ENCODE results near the gene FADS2. TPM values are rescaled to one million over a fixed set of nuclear protein-coding genes. Genes with fewer than 3 reads are reported as not detected.

Gene FADS2
- 23.1 and 32.7 TPM in 2 replicates for total RNA-seq

GRCh38 chr11:61827571-61828378 is at the start of gene FADS2:
Gene FADS2, plus strand, starts transcription at chr11:61828300. Its CDS starts 91 bp downstream, at chr11:61828391.

GRCh38 chr11:61792310-61793082 is 35.6 kb upstream of the FADS2 start, which contains the start of the genes FEN1 and TMEM258:
Gene FEN1, plus strand, starts transcription at chr11:61792911. Its CDS starts 2,451 bp downstream, at chr11:61795362.
Gene TMEM258, minus strand, starts transcription at chr11:61792599. Its CDS starts 41 bp downstream, at chr11:61792558.

GRCh38 chr11:61816736-61817455 is 11.2 kb upstream of the FADS2 start, which contains the start of gene FADS1:
Gene FADS1, minus strand, starts transcription at chr11:61817003. Its CDS starts 74 bp downstream, at chr11:61816929.

DNA sequence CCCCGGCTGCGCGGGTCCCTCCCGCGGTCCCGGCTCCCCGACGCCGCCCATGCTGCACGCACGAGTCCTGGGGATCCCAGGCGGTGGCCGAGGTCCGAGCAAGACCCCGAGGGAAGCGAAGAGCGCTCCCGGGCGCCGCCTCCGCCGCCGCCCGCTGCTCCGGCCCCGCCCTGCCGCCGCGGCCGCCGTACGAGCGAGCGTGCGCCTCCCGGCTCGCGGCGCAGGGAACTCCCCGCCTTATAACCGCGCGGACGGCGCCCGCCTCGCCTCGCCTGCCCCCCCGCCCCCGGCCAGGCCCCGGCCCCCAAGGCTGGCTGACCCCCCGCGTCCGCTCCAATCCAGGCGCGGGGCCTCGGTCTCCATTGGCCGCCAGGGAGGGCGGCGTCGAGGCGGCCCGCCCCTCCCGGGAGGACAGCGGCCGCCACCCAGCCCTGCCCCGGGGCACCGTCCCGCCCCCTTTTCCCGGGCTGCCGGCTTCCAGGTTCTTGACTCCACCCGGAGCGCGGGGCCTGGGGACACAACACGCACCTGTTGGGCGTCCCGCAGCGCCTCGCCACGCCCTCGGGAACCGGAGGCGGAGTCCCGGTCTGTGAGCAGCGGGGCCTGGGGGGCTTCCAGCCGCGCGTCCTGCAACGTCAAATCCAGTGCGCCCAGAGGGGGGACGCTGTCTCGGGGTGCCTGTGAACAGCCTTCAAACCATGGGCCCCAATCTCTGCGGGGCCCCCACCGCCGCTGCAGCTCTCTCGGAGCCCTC is 63.4 kb downstream of the FADS2 start, which contains the start of gene FADS3:
Gene FADS3 (minus strand): TSS at position 215 of the 754 bp plus-strand sequence. CDS start 164 bp downstream, at position 51.

Other genes with a start within 250 kb of the FADS2 start
- 0.22 and 0.43 TPM in 2 replicates for gene SYT7, start 247.2 kb upstream of the FADS2 start, total RNA-seq
- gene DAGLA, start 147.9 kb upstream of the FADS2 start, total RNA-seq, result 1.6 and 1.7 TPM in 2 replicates
- 0.11 and 0.26 TPM in 2 replicates for gene MYRF, start 75.7 kb upstream of the FADS2 start, total RNA-seq
- gene TMEM258, start 35.7 kb upstream of the FADS2 start, total RNA-seq, result 109 and 203 TPM in 2 replicates
- gene FEN1, start 35.4 kb upstream of the FADS2 start, total RNA-seq, result 9.6 and 10.7 TPM in 2 replicates
- gene FADS1, start 11.3 kb upstream of the FADS2 start, total RNA-seq, result 18.4 and 29.9 TPM in 2 replicates
- gene FADS3, start 63.2 kb downstream of the FADS2 start, total RNA-seq, result 26.9 and 51.1 TPM in 2 replicates
- 6.3 and 12.2 TPM in 2 replicates for gene RAB3IL1, start 89.3 kb downstream of the FADS2 start, total RNA-seq
- gene BEST1, start 122.1 kb downstream of the FADS2 start, total RNA-seq, result under 0.01 TPM in 2 replicates
- gene FTH1, start 139.3 kb downstream of the FADS2 start, total RNA-seq, result 380 and 579 TPM in 2 replicates